Measurements from ENCODE around the gene GSK3B. TPM values are rescaled to one million over a fixed set of nuclear protein-coding genes. Genes with fewer than 3 reads are reported as not detected.

The GSK3B gene
- total RNA-seq, 1 donor from 2014 or later, result 138 TPM

DNA sequence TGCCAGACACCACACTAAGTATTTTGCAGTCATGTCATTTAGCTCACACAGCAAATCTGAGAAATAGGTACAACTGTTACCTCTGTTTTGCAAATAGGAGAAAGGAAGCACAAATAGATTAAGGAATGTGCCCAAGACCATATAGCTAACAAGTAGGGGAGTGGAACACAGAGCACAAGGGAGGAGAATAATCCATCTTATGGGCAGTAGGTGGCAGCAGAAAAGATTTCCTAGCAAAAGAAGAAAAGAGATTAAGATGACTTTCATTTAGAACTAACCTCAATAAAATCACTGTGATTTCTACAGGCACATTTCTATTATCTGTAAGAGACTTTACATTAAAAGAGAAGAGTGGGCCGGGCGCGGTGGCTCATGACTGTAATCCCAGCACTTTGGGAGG, 263.2 kb downstream of the GSK3B start:
- no peaks in the 10 kb centered on the region for H3K27me3 Mint-ChIP-seq (ENCODE audit: unreplicated experiment)
- no peak overlapping the region for H3K4me3 Mint-ChIP-seq (ENCODE audit: unreplicated experiment)
- no peak for DNase-seq
- H3K27ac Mint-ChIP-seq (ENCODE audit: unreplicated experiment), result no peak overlapping the region
- H3K4me1 Mint-ChIP-seq (ENCODE audit: low read depth, unreplicated experiment), result peaks cover 17% of the 10 kb centered on the region
- H3K36me3 Mint-ChIP-seq (ENCODE audit: unreplicated experiment), result no peaks in the 10 kb centered on the region
- no peak for TF ChIP-seq CTCF (IDR thresholded peaks at IDR 0.05; ENCODE audit: partially characterized antibody, unreplicated experiment)
- no peaks in the 10 kb centered on the region for H3K9me3 Mint-ChIP-seq (ENCODE audit: unreplicated experiment)

GRCh38 chr3:119829420-119829819, 264.8 kb downstream of the GSK3B start:
- H3K4me1 Mint-ChIP-seq (ENCODE audit: low read depth, unreplicated experiment), result peaks cover 19% of the 10 kb centered on the region
- H3K4me3 Mint-ChIP-seq (ENCODE audit: unreplicated experiment), result no peak overlapping the region
- H3K27me3 Mint-ChIP-seq (ENCODE audit: unreplicated experiment), result peaks cover 1% of the 10 kb centered on the region
- H3K9me3 Mint-ChIP-seq (ENCODE audit: unreplicated experiment), result no peaks in the 10 kb centered on the region
- no peak for TF ChIP-seq CTCF (IDR thresholded peaks at IDR 0.05; ENCODE audit: partially characterized antibody, unreplicated experiment)
- no peaks in the 10 kb centered on the region for H3K36me3 Mint-ChIP-seq (ENCODE audit: unreplicated experiment)
- no peak for DNase-seq
- H3K27ac Mint-ChIP-seq (ENCODE audit: unreplicated experiment), result no peak overlapping the region

DNA sequence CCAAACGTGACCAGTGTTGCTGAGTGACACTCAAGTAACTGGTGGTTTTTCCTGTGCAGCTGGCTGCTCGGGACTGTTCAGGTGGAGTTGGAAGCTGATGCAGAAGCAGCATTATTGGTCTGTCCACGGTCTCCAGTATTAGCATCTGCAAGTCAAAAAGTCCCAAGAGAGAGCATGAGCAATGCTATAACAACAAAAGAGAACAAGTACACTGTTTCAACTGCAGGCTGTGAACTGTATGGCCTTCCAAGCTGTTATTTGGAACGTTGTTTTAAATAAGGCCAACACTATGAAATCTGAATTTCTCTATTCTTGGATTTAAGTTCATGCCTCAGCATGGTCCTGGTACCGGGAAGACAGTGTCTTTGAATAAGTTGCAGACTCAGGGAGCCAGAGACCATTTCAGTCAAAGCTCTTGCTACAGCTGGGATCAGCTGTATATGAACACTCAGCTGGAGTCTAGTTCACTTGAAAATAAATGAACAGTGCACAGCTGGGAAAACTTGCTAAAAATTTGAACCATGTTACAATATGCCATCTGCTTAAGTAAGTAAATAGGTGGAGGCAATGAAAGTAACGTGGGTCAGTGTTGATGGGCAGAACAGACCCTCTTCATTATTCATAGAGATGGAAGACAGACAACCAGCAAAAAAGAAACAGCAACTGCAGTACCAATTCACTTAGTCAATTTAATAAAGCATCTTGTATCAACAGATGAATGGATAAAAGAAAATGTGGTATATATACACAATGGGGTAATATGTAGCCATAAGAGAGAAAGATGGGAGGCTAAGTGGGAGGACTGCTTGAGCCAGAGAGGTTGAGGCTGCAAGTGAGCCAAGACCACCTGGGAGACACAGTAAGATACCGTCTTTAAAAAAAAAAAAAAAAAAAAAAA, 267.3 kb downstream of the GSK3B start:
- no peak for DNase-seq
- Mint-ChIP-seq H3K9me3 (ENCODE audit: unreplicated experiment) (no peaks in the 10 kb centered on the region), H3K4me3 (ENCODE audit: unreplicated experiment) (no peak overlapping the region), H3K27me3 (ENCODE audit: unreplicated experiment) (peaks cover 1% of the 10 kb centered on the region), H3K36me3 (ENCODE audit: unreplicated experiment) (no peaks in the 10 kb centered on the region), H3K4me1 (ENCODE audit: low read depth, unreplicated experiment) (peaks cover 24% of the 10 kb centered on the region), H3K27ac (ENCODE audit: unreplicated experiment) (peak overlapping the region; percentile 1)
- TF ChIP-seq CTCF (IDR thresholded peaks at IDR 0.05; ENCODE audit: partially characterized antibody, unreplicated experiment), result no peak

DNA sequence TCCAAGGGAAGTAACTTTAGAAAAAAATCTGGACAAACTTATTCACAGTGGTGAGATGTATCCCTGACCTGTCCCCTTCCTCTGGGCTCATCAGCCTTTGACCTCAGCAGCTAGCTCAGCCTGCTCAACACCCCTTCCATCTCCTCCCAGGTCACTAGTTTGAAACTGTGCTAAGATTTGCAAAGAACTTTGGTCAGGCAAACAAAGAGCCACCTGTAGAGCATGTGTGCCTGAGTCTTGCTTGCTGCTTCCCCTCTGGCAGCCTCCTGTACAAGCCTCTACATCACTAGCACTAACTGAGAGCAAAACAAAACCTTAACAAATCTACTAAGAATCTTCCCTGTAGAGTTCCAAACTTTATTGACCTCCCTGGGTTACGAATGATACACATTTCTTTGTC, 268.4 kb downstream of the GSK3B start:
- no peak overlapping the region for H3K27ac Mint-ChIP-seq (ENCODE audit: unreplicated experiment)

More for the DNA sequence above, 268.4 kb downstream of the GSK3B start:
- H3K9me3 Mint-ChIP-seq (ENCODE audit: unreplicated experiment), result no peaks in the 10 kb centered on the region
- no peaks in the 10 kb centered on the region for H3K36me3 Mint-ChIP-seq (ENCODE audit: unreplicated experiment)
- peaks cover 3% of the 10 kb centered on the region for H3K27me3 Mint-ChIP-seq (ENCODE audit: unreplicated experiment)
- TF ChIP-seq CTCF (IDR thresholded peaks at IDR 0.05; ENCODE audit: partially characterized antibody, unreplicated experiment), result no peak
- H3K4me3 Mint-ChIP-seq (ENCODE audit: unreplicated experiment), result no peak overlapping the region
- DNase-seq, result no peak
- peaks cover 28% of the 10 kb centered on the region for H3K4me1 Mint-ChIP-seq (ENCODE audit: low read depth, unreplicated experiment)

Data from glutamatergic neuron (in vitro differentiated cells).